GM20431 (cell line): ENCODE data around the gene GLT8D2.

Source experiments
- in situ Hi-C: fragments of 300-500 bp; cut with MseI, MboI; formaldehyde crosslinking; loops from one replicate; pipeline ENCODE4 v1.15.0; 2020; ENCODE audit warnings: low sequenced_read_pairs; ENCODE audit not compliant: unreplicated experiment

GLT8D2 gene

DNA sequence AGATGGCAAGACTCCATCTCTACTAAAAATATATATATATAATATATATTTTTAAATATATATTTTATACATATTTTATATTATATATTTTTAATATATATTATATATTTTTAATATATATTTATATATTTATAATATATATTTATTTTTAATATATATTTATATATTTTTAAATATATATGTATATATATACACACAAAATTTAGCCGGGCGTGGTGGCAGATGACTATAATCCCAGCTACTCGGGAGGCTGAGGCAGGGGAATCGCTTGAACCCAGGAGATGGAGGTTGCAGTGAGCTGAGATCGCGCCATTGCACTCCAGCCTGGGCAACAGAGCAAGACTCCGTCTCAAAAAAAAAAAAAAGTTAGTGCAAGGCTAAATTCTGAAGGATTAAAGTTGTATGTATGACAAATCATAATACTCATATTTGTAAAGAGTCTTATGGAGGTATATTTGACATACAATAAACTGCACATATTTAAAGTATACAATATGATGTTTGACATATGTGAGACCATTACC is 92.1 kb downstream of the GLT8D2 start:
- in situ Hi-C loops, result no loop called here

DNA sequence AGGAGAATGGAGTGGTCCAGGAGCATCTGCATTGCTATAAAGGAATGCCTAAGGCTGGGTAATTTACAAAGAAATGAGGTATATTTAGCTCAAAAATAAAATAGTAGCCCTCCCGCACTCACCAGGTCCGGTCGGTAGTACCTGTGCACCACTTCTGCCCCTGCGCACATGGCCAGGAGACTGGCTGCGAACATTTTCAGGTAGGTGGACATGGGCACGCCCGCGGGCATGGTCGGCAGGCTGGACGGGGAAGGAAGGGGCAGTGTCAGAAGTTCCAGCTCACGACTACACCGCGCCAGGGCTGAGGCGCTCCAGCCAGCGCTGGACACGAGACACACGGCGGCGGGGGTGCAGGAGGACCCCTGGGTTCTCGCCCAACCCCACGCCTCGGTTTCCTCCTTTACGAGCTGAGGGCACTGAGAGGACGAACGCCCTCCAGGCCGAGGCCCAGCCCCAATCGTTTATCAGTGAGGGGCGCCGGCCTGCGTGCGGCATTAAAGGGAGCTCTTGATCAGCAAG is 93.4 kb downstream of the GLT8D2 start:
- in situ Hi-C loops, result no loop called here

- in situ Hi-C loops, result no loop called here
Observed at GRCh38 chr12:103955811-103956508, 94.0 kb downstream of the GLT8D2 start.

DNA sequence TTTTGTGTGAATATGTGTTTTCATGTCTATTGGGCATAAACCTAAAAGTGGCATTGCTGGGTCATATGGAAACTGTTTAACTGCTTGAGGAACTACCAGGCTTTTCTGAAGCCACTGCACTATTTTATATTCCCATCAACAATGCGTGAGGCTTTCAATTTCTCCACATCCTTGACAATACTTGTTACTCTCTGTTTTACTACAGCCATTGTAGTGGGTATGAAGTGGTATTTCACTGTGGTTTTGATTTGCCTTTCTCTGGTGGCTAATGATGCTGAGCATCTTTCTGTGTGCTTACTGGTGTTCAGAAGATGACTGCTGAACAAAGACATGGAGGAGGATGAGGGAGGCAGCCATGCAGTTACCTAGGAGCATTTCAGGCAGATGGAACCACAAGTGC is 97.5 kb downstream of the GLT8D2 start:
- in situ Hi-C loops, result no loop called here

DNA sequence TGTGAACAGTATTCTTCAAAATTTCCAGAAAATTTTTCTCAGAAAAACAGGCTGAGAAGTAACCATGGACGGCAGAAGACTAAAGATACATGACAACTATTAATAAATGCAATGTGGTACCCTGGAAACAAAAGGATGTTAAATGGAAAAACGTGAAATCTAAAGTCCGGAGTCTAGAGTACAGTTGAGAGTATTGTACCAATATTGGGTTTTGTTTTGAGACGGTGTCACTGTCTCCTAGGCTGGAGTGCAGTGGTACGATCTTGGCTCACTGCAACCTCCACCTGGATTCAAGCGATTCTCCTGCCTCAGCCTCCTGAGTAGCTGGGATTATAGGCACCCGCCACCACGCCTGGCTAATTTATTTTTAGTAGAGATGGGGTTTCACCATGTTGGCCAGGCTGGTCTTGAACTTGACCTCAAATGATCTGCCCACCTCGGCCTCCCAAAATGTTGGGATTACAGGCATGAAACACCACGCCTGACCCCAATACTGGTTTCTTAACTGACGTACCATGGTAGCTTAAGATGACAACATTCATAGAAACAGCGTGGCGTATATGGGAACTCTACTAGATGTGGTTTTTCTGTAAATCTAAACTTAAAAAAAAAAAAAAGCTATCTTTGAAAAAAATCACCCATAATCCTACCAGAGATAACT is 101.1 kb downstream of the GLT8D2 start:
- in situ Hi-C loops, result no loop called here

GRCh38 chr12:103947871-103948555 is 102.0 kb downstream of the GLT8D2 start:
- in situ Hi-C loops, result no loop called here

DNA sequence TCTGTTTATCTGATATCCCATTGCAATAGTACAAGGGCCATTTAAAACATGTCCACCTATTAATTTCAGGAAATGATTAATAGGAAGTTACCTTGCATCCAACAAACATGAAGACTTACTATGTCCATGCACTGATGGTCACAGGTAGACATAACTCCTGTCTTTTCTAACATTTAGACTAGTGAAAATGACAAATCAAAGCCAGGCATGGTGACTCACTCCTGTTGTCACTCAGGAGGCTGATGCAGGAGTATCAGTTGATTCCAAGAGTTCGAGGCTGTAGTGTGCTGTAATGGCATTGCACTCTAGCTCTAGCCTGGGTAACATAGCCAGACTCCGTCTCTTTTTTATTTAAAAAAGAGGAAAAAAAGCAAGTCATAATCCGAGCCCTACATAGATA is 105.0 kb downstream of the GLT8D2 start:
- in situ Hi-C loops, result no loop called here
